Kasumi-1 (cell line): ENCODE results near the gene C11orf54.
"Not testable (repeated sequence)": the region's sequence is repeated elsewhere in the genome, so short reads cannot be mapped to it uniquely, and the experiment has no call there.

ENCODE experiments used
- DNase-seq, 2 experiments: peaks; one replicate each; lab custom pipeline; 2025; lab: John Stamatoyannopoulos, UW

C11orf54 gene

GRCh38 chr11:93734427-93735222 is 6.8 kb upstream of the C11orf54 start:
- DNase-seq: no peak

- no peak for DNase-seq
These were observed 5.8 kb upstream of the C11orf54 start for GRCh38 chr11:93735627-93736026.

DNA sequence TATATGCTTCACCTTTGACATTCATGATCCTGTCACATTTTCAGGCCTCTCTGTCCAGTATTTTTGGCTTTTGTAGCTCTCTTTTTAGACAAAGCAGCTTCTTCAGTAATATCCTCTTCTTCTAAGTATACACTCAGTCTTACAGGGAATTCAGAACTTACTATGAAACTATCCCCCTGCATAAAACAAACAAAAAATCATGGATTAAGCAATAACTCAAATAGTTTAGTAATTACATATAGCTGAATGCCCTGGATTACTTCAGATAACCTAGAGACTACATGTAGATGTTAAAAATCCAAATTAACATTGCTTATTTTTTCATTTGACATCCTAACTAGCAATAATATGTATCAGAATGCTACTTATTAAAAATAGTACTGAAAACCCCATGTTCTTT is 5.3 kb upstream of the C11orf54 start:
- no peak for DNase-seq

DNA sequence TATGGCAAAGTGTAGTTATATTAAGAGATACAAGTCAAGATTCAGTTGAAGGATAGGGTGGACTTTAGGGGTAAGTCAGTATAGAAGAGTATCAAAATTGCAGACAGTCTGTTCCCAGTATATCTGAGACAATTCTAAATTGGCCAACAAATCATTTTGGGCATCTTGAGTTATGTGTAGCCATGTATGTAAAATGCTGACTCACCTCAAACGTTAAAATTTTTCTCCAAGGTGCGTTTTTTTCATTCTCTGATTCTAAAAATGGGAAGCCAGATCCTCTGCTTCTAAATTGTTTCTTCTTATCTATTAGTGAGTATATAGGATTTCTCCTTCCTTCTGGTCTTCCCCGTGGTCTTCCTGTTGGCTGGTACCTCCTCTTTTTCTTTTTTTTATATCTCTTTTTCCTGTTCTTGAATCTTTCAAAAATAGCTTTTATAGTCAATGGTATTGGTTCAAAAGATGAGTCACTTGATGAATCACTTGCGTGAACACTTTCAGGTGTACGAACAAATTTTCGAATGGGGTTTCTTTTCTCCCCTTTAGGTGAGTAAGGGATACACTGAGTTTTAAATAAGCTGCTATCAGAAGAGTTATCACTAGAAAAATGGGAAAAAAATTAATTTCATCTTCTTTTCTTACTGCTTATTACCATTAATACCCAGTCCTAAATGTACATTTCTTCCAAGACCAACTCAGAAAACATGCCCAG is 3.4 kb upstream of the C11orf54 start:
- DNase-seq: no peak

DNA sequence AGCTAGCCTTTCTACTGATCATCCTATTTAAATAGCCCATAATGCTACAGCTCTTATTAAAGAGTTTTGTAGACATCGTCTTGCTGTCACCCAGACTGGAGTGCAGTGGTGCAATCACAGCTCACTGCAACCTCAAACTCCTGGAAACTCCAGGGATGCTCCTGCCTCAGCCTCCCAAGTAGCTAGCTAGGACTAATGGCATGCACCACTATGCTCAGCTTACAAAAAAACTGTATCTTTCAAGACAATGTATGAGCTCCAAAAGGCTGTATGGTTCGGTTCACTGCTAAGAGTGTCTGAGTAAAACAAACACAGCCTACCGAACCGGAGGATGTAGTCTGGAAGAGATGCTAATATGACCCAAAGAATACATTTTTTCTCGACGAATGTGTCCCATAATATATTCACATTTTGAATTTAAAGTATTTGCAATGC is 2.8 kb upstream of the C11orf54 start:
- no peak for DNase-seq

GRCh38 chr11:93740031-93740729 is 1.3 kb upstream of the C11orf54 start:
- peak in 1 of 2 experiments; percentile 26 for DNase-seq

GRCh38 chr11:93740730-93741093 is 760 bp upstream of the C11orf54 start:
- DNase-seq: peak; percentile 61 to 62

GRCh38 chr11:93741882-93742226 is 382 bp downstream of the C11orf54 start:
- DNase-seq: peak; percentile 56 to 57

GRCh38 chr11:93743291-93743690 is 1.8 kb downstream of the C11orf54 start:
- DNase-seq: no peak

DNA sequence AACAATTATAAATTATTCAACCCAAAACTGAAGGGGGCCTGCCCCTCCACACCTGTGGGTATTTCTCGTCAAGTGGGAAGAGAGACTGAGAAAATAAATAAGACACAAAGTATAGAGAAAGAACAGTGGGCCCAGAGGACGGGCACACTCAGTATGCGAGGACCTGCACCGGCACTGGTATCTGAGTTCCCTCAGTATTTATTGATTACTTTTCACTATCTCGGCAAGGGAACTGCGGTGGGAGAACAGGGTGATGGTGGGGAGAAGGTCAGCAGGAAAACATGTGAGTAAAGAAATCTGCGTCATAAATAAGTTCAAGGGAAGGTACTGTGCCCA is 3.2 kb downstream of the C11orf54 start:
- DNase-seq: no peak

GRCh38 chr11:93745005-93745755 is 3.7 kb downstream of the C11orf54 start:
- DNase-seq: peak; percentile 63 to 64

- DNase-seq: no peak
These were observed 4.6 kb downstream of the C11orf54 start for GRCh38 chr11:93746101-93746500.

DNA sequence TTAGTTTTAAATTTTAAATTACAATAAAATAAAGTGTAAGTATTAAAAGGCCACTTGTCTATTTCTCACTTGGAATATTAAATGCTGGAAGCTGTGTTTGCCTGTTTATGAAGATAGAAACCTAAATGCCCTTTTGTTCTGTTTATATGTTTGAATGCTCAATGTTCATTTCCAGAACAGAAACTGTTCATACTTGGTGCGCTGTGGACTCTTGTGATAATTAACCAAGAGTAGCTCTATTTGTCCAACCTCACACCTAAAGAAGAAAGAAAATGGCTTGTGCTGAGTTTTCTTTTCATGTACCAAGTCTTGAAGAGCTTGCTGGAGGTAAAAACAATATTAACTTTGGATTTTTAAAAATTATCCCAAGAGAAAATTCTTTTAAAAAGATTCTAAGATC is 5.7 kb downstream of the C11orf54 start:
- no peak for DNase-seq

- DNase-seq: no peak
These were observed 9.5 kb downstream of the C11orf54 start for GRCh38 chr11:93751001-93751400.

- DNase-seq: no peak
These were observed 11.8 kb downstream of the C11orf54 start for GRCh38 chr11:93753241-93753640.

GRCh38 chr11:93756748-93757147 is 15.3 kb downstream of the C11orf54 start:
- DNase-seq: no peak

GRCh38 chr11:93757301-93757700 is 15.8 kb downstream of the C11orf54 start:
- DNase-seq: no peak

GRCh38 chr11:93757924-93758865 is 16.7 kb downstream of the C11orf54 start:
- no peak for DNase-seq

DNA sequence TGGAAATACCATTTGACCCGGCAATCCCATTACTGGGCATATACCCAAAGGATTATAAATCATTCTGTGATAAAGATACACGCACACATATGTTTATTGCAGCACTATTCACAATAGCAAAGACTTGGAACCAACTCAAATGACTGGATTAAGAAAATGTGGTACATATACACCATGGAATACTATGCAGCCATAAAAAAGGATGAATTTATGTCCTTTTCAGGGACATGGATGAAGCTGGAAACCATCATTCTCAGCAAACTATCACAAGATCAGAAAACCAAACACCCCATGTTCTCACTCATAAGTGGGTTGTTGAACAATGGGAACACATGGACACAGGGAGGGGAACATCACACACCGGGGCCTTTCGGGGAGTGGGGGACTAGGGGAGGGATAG is 17.7 kb downstream of the C11orf54 start:
- DNase-seq: not testable (repeated sequence)

DNA sequence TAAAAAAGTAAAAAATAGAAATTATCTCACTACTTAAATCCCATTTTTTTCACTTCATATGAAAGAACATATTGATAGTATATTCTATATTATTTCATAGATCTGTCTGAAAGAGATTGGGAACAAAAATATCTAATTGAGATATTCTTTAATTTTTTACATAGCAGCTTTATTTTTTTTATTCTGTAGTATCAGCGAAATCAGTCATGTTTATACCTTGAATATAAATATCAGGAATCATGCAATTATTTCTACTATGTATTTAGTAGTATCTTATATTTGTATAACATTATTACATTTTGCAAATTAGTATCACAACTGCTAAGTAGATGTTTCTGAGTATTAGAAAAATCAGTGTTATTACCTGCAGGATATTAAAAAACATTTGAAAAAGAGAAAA is 20.4 kb downstream of the C11orf54 start:
- no peak for DNase-seq

DNA sequence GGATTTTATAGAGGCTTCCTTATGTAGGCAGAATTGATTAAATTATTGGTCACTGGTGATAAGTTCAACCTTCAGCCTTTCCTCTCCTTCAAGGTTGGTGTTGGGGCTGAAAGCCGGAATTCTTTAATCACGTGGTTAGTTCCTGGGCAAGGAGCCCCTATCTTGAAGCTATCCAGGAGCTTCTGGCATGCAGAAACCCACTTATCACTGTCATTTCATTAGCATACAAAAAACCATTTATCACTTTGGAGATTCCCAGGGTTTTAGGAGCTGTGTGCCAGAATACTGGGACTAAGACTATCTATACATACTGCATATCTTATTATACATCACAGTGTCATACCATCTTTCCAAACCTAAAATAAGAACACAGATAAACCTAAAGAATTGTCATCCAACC is 24.1 kb downstream of the C11orf54 start:
- no peak for DNase-seq
